Right ventricle myocardium inferior (tissue), 1 donor: ENCODE data around the gene WWTR1. TPM values are rescaled to one million over a fixed set of nuclear protein-coding genes. Genes with fewer than 3 reads are reported as not detected.

Experiments used
- ATAC-seq: fragments of 200-7000 bp; cut with Tn5 transposase; one replicate; pipeline ENCODE4 v1.9.1; 2020; ENCODE audit warnings: mild to moderate bottlenecking, moderate library complexity
- DNase-seq: peaks from one replicate; pipeline ENCODE4 v3.0.0; 2021; ENCODE audit errors: missing footprints
- intact Hi-C: fragments of 100-400 bp; cut with DNase I; formaldehyde crosslinking; loops from one replicate; pipeline ENCODE4 v1.11.0; 2022
- total RNA-seq: library from RNA; stranded (reverse); fragmentation: NEBNext Ultra II Directional; extraction: Animal tissue kit (Norgen Biotek cat#: 25700); gene quantifications from one replicate; pipeline ENCODE4 v1.2.1, GENCODE V29; 2021
- donor health status: DM: no; HTN: yes; CAD: no; lungs with severe emphysema.

WWTR1 gene
- total RNA-seq, 1 donor from 2014 or later, result 42.6 TPM

DNA sequence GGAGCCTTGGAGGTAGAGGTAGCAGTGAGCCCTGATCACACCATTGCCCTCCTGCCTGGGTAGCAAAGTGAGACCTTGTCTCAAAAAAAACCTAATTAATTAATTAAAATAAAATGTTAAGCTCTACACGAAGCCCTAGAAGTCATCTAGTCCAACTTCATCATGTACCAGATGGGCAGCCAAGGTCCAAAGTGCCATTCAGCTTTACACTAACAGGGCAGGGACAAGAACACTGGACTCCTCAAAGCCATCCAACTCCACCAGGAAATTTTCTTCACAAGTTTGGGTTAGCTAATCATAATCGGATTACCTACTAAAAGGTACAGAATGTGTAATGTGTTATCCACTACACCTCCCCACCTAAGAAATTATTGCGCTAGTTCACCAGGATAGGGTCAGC is 48.8 kb downstream of the WWTR1 start:
- intact Hi-C loops, result no loop called here
- no peak for ATAC-seq
- no peak for DNase-seq

DNA sequence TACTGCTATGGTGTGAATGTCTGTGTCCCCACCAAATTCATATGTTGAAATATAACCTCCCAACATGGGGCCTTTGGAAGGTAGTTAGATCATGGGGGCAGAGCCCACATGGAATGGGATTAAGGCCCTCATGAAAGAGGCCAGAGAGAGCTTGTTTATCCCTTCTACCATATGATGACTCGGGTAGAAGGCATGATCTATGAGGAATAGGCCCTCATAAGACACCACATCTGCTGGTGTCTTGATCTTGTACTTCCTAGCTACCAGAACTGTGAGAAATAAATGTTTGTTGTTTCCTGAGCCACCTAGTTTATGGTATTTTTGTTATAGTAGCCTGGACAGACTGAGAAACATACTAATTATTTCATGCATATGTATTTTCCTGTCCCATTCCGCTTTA is 51.9 kb downstream of the WWTR1 start:
- intact Hi-C loops, result no loop called here
- no peak for ATAC-seq
- DNase-seq, result no peak

DNA sequence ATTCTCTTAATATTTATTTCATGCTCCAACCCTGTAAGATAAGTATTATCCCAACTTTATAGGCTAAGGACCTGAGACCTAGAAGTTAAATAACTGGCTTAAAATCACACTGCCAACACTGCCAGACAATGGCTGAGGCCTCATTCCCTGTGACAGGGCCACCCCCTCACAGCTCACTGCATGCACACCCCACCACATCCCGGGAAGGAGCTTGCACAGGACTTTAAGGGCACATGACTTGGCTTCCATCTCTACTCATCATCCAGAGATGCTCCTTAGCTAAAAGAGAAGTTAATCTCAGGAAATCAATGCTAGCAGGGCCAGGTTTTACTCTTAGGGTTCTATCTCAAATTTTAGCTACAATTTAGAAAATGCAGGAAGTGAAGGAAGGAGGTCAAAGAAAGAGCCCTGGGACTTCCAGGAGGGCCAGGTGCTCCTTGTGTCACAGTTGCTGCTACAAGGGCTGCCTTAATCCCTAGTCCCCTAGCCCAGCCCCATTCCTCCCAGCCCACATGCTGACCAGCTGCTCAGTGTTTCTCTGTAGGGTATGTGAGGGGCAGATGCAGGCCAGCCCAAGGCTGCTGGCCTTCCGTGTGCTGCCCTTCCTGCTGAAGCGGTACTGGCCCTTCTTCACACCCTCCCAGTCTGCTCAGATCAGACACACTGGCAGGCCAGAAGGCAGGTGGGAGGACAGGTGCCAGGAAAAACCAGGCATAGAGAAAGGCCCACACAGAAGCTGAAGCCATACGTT is 53.5 kb downstream of the WWTR1 start:
- intact Hi-C loops, result no loop called here
- no peak for ATAC-seq

DNA sequence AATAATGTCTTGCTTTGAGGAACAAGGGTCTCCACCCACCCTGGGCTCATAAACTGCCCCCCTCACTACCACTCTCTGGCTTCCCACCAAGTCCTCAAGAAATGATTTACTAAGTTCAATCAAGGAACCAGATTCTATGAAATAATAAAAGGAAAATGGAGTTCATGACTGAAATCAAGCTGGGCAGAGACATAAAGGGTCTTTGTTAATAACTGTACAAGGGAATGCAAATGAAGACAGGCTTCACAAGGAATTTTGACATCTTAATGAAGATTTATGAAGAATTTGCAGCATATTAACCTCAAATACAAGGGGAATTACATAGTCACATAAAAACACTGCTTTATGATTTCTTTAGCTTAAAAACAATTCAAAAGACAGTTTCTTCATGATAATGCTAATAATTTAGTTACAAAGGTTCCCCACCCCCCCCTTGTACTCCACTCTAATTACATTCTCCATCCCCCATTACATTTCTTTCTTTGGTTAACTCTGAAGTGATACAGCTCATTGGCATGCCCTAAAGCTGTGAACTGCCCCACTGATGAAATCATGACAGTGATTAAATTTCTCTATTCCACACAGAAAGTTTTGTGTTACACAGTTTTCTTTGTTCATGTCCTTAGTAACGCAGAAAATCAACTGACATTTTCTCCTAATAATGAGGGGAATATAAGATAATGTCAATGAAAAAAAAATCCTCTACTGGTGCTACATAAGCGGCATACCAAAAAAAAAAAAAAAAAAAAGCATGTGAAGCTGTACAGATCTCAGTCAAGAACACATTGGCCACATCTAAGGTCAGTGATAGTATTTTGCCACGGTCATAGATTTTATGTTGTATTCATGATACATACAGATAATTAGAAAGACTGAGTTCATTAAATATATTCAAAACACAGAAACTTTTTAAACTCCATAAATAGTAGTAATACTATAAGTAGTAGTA is 54.4 kb downstream of the WWTR1 start:
- DNase-seq (no peak), ATAC-seq (no peak)
- intact Hi-C loops, result no loop called here

More for the DNA sequence above, 53.5 kb downstream of the WWTR1 start:
- no peak for DNase-seq

GRCh38 chr3:149600634-149601033 is 57.2 kb downstream of the WWTR1 start:
- ATAC-seq, result no peak

DNA sequence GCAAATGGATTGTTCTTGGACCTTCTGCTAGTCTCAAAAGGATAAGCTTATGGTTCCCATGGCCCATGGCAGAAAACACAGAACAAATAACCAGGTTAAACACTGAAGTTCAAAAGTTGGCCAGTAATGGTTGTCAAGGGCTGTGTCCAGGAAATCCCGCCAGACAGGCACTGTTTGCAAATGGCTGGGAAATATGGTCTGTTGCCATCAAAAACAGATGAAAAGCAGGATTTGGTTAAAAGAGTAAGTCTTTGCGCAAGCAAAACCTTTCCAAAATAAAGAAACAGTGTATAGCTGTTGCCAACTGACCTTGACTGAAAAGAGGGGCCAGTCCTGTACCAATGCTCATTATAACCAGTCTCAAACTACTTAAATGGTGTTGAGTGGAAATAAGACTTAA is 58.6 kb downstream of the WWTR1 start:
- no peak for DNase-seq
- intact Hi-C loops, result no loop called here
- peak; percentile 82 for ATAC-seq

More at GRCh38 chr3:149600634-149601033, 57.2 kb downstream of the WWTR1 start:
- intact Hi-C loops, result no loop called here
- DNase-seq, result no peak

DNA sequence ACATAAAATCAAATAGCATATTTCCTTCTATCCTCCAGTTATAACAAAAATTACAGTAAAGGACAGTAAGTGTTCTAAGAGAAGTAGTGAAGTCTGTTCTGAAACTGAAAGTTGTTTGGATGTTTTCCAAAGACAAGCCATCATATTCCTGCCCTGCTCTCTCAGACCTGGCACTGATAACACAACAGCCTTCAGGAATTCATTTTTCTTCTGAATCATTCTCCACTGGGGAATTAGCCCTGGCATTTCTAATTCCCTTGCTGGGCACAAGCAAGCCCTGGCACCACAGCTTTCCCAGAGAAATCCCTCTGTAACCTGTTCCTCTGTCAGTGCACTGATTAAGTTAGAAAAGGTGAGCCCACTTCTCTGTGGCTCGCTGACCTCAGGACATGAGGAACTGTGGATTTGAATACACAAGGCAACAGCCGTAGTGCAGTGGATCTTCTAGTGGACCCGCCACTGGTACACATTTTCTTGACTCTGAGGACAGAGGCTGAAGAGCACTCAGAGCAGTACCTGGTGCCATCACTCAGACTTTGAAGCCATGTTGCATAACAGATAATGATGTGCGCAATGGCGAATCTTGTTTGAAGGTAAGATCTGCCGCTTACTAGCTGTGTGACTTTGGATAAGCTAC is 61.6 kb downstream of the WWTR1 start:
- no peak for ATAC-seq
- intact Hi-C loops, result no loop called here
- no peak for DNase-seq

DNA sequence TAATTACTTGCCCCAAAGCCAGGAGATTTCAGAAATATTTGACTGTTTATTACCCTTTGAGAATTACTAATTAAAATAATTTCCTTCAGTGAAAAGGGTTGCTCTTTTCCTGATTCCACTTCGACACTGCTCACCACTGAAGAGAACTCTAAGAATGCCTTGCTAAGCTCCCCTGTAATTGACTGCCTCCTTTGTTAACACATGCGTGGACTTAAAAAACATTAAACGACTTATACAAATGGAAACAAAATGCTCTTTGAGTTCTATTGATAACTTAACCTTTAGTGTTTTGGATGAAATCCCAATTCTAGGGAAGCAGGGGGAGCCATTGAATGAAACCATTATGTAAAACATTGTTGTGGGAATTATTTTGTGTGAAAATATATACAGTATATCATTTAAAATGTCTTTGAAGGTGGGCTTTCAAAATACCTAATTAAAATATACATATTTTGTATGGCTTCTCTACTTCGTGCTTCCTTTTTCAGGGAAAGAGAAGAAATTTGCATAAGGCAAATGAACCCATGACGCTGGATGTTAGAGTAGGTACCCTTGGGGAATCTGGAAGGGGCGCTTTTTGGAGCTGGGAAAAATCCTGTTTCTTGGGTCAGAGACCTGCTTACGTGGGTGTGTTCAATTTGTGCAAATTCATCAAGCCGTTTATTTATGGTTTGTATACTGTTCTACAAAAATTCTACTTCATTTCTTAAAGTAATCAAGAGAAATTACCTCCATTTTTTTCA is 64.2 kb downstream of the WWTR1 start:
- no peak for ATAC-seq
- intact Hi-C loops, result no loop called here
- DNase-seq, result no peak

GRCh38 chr3:149592758-149593240 is 65.0 kb downstream of the WWTR1 start:
- ATAC-seq (peak; percentile 94), DNase-seq (no peak)
- intact Hi-C loops, result no loop called here

DNA sequence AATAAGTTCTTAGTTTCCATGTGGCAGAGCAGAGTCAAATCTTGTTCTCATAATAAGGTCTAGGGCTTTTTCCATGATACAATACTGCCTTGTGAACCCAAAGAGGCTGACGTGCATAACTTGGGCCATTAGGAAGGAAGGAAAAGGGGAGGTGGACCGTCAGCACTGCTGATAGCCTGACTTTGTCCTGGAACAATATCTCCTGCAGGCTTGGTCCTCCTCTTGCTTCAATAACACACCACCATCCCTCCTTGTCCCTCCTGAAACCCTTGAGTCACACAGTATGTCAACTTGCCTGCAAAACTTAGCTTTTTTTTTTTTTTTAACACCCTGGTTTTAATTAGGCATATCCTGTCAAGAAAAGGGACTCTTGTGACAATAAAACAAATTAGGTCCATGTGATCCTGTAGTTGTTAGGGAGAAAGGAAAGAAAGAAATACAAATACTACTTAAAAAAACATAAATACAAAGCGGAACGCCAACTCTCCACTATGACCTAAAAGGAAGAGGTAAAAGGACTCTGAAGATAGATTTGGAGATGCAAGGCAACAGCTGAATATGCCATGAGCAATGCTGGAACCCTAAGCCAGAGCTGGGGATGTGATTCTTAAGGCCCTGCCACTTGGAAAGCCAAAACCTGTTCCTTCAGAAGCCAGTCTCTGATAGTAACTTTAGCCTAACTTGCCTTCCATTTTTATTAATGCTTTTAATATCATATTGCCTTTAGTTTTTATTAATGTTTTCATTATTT is 67.0 kb downstream of the WWTR1 start:
- intact Hi-C loops, result no loop called here
- DNase-seq (no peak), ATAC-seq (no peak)

- no peak for ATAC-seq
- DNase-seq, result no peak
- intact Hi-C loops, result loop anchor here (5.0 kb wide), 2 partner anchors 48 to 68 kb away; partner anchors contain the start of gene WWTR1
These were observed 68.5 kb downstream of the WWTR1 start for GRCh38 chr3:149589332-149589731.

- no peak for DNase-seq
- intact Hi-C loops, result loop anchor here (5.0 kb wide), 2 partner anchors 48 to 68 kb away; partner anchors contain the start of gene WWTR1
- ATAC-seq, result no peak
These were observed 68.9 kb downstream of the WWTR1 start for GRCh38 chr3:149588909-149589308.

DNA sequence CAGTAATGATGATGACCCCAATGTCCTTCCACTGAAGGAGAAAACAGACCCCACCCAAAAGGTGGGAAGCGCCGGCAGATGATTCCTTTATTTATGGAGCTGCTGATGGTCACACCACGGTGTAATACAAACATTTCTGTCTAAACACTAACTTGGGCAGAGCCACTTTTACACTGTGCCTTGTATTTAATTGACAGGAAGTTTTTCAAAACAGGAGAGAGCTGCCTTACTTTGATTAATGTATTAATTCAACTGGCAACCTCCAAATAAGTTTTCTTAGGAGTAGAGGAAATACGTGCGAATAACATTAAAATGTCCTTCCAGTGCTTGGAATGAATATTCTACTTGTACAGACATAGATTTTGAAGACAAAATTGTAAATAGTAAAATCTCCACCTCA is 70.4 kb downstream of the WWTR1 start:
- no peak for ATAC-seq
- DNase-seq, result no peak
- intact Hi-C loops, result loop anchor here (5.0 kb wide), 2 partner anchors 50 to 70 kb away; partner anchors contain the start of gene WWTR1

- DNase-seq (no peak), ATAC-seq (no peak)
- intact Hi-C loops, result loop anchor here (5.0 kb wide), 2 partner anchors 50 to 70 kb away; partner anchors contain the start of gene WWTR1
These were observed 71.0 kb downstream of the WWTR1 start for GRCh38 chr3:149586871-149587270.

DNA sequence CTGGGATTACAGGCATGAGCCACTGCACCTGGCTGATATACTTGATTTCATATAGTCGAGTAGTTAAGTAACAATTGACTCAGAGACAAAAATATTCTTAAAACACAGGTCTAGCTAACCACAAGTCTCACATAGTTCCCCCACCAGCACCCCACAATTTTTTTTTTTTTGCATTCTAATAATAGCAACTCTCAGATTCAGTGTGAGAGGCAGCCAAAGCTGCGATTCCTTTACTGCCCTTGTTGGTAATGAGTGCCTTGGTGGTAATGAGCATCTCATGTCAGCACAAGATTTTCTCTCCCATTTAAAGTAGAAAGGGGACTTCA is 72.5 kb downstream of the WWTR1 start:
- DNase-seq (no peak), ATAC-seq (no peak)
- intact Hi-C loops, result loop anchor here (5.0 kb wide), 2 partner anchors 52 to 72 kb away; partner anchors contain the start of gene WWTR1

DNA sequence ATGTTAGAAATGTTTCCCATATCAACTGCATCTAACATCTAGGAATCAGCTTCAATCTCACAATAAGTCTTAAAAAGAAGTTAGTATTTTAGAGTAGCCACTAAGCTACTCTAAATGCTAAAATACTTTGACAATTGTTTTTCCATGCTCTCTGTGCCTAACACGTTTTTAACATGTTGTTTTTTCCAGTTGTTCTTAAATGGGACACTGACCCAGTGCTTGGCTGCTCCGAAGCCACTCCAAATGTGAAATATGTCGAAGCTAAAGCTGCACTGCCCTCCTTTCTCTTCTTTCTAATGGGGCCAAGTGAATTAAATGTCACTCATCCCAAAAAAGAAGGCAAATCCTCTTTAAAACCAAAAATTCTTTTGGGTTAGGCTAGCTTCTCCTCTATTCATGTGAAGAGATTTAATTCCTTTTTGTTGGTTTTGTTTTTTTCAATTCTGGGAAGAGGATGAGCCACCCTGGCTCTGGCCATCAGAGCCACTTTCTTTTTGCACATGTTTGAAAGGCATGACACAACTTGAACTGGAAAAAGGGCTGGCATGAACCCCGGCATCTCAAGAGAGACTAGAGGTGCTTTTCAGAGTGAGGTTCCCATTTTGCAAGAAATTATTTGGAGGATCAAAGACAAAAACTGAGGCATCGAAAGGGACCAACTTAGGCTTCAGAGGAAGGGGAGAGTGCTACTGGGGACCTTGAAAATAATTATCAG is 73.7 kb downstream of the WWTR1 start:
- DNase-seq, result no peak
- no peak for ATAC-seq
- intact Hi-C loops, result loop anchor here (5.0 kb wide), 1 partner anchor 38 kb away; no protein-coding TSS in a partner anchor

DNA sequence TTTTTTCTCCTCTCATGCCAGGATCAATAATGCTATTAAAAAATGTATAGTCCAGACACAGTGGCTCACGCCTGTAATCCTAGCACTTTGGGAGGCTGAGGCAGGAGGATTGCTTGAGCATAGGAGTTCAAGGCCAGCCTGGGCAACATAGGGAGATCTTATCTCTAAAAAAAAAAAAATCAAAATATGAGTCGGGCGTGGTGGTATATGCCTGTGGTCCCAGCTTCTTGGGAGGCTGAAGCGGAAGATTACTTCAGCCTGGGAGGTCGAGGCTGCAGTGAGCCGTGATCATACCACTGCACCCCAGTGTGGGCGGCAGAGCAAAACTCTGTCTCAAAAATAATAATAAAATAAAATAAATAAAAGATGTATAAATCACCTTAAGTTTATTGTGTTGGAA is 75.4 kb downstream of the WWTR1 start:
- ATAC-seq (no peak), DNase-seq (no peak)
- intact Hi-C loops, result loop anchor here (5.0 kb wide), 1 partner anchor 40 kb away; no protein-coding TSS in a partner anchor
